ENCODE measurements around the gene SLC35G3.
"Not testable (repeated sequence)": the region's sequence is repeated elsewhere in the genome, so short reads cannot be mapped to it uniquely, and the experiment has no call there.

The SLC35G3 gene

GRCh38 chr17:35194001-35194400 lies at the start of gene SLC35G3:
SLC35G3 (minus strand) TSS chr17:35194393; CDS start chr17:35194307, 86 bp downstream.
- DNase-seq (ENCODE audit: low read depth) = not testable (repeated sequence)

GRCh38 chr17:35243561-35244340 lies 49.6 kb upstream of the SLC35G3 start:
- DNase-seq (ENCODE audit: low read depth) = peak; percentile 68

GRCh38 chr17:35242805-35243560 lies 48.8 kb upstream of the SLC35G3 start, which contains the start of gene SLFN5:
SLFN5 (plus strand) TSS chr17:35243072; CDS start chr17:35258691, 15,619 bp downstream.
- DNase-seq (ENCODE audit: low read depth) = peak; percentile 83

- DNase-seq (ENCODE audit: low read depth) = peak; percentile 21
These were observed 48.1 kb upstream of the SLC35G3 start for GRCh38 chr17:35242158-35242804.

- DNase-seq (ENCODE audit: low read depth) = no peak
These were observed 47.3 kb upstream of the SLC35G3 start for GRCh38 chr17:35241520-35241919.

GRCh38 chr17:35240861-35241260 lies 46.7 kb upstream of the SLC35G3 start:
- DNase-seq (ENCODE audit: low read depth) = no peak

GRCh38 chr17:35239823-35240222 lies 45.6 kb upstream of the SLC35G3 start:
- DNase-seq (ENCODE audit: low read depth) = no peak

GRCh38 chr17:35238821-35239220 lies 44.6 kb upstream of the SLC35G3 start:
- peak; percentile 21 for DNase-seq (ENCODE audit: low read depth)

- peak; percentile 5 for DNase-seq (ENCODE audit: low read depth)
These were observed 42.6 kb upstream of the SLC35G3 start for GRCh38 chr17:35236821-35237220.

- no peak for DNase-seq (ENCODE audit: low read depth)
These were observed 41.7 kb upstream of the SLC35G3 start for GRCh38 chr17:35235917-35236316.

- DNase-seq (ENCODE audit: low read depth) = no peak
These were observed 41.1 kb upstream of the SLC35G3 start for GRCh38 chr17:35235289-35235688.

- DNase-seq (ENCODE audit: low read depth) = not testable (repeated sequence)
These were observed 40.1 kb upstream of the SLC35G3 start for GRCh38 chr17:35234315-35234714.

GRCh38 chr17:35229638-35230037 lies 35.4 kb upstream of the SLC35G3 start:
- DNase-seq (ENCODE audit: low read depth) = no peak

- DNase-seq (ENCODE audit: low read depth) = no peak
These were observed 33.4 kb upstream of the SLC35G3 start for GRCh38 chr17:35227546-35227945.

GRCh38 chr17:35224436-35224835 lies 30.2 kb upstream of the SLC35G3 start:
- DNase-seq (ENCODE audit: low read depth) = no peak

- no peak for DNase-seq (ENCODE audit: low read depth)
These were observed 28.3 kb upstream of the SLC35G3 start for GRCh38 chr17:35222452-35222851.

GRCh38 chr17:35218915-35219314 lies 24.7 kb upstream of the SLC35G3 start:
- no peak for DNase-seq (ENCODE audit: low read depth)

- DNase-seq (ENCODE audit: low read depth) = no peak
These were observed 22.9 kb upstream of the SLC35G3 start for GRCh38 chr17:35217107-35217506.

- DNase-seq (ENCODE audit: low read depth) = no peak
These were observed 20.6 kb upstream of the SLC35G3 start for GRCh38 chr17:35214631-35215273.

- DNase-seq (ENCODE audit: low read depth) = no peak
These were observed 20.0 kb upstream of the SLC35G3 start for GRCh38 chr17:35214192-35214591.

GRCh38 chr17:35213412-35213940 lies 19.3 kb upstream of the SLC35G3 start:
- DNase-seq (ENCODE audit: low read depth) = no peak

GRCh38 chr17:35212668-35213067 lies 18.5 kb upstream of the SLC35G3 start:
- DNase-seq (ENCODE audit: low read depth) = no peak
